CD4-positive, alpha-beta T cell treated with Interleukin-17A for 4 hours (primary cell): Measurements from ENCODE around the gene CSTPP1.
"Not testable (repeated sequence)": the region's sequence is repeated elsewhere in the genome, so short reads cannot be mapped to it uniquely, and the experiment has no call there.

ENCODE experiments used
- DNase-seq: peaks from one replicate; pipeline ENCODE4 v3.0.0-alpha.2; 2020; ENCODE audit warnings: mixed read lengths

Gene CSTPP1

DNA sequence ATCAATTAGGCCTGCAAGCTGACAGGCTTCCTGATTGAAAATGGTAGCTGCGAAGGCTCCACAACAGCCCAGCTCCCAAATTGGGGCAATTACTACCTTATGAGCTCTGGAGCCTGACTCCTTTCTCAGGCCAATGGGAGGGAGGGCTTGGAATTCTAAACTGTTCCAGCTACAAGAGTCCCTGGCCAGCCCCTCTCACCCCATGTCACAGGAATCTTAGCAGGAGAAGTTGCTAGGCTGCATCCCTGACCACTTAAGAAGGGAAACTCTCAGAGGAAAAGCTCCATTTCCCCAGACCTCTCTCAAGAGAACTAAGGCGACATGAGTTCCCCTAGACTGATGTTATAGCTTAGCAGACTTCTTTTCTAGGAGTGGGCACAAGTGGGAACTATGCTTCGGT, 23.1 kb upstream of the CSTPP1 start:
- no peak for DNase-seq

DNA sequence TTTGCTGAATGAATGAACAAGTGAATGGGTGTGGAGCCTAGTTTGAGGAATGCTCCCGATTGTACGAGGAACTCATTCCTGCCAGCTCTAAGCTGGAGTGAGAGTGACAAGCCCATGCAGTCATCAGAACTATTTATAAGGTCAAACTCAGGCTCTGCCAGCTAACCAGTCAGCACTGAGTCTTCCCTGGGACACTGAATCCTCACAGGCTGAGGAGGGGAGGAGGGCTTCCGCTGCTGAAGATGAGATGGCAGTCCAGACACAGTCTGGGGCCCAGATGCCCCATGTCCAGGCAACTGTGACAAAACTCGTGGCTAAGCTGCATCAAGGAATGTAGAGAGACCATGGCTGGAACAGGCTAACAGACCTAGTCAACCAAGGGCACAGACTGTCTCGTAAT, 22.2 kb upstream of the CSTPP1 start:
- DNase-seq, result no peak

DNA sequence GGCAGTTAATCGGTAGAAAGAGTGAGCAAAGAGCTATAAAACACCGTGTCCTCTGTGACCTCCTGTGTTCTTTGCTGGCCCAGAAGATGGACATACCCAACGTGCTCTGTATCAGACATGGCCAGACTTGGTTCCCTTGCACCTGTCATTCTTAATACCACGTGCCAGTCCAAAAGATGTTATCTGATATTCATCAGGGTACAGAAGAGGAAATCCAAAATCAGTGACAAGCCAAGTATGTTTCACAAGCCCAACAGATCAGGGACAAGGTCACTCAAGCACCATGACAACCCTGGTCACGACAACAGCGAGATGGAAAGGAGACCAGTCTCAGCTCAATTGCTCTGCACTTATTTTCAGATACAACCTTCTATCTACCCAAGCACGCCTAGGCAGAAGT, 21.7 kb upstream of the CSTPP1 start:
- DNase-seq, result no peak

DNA sequence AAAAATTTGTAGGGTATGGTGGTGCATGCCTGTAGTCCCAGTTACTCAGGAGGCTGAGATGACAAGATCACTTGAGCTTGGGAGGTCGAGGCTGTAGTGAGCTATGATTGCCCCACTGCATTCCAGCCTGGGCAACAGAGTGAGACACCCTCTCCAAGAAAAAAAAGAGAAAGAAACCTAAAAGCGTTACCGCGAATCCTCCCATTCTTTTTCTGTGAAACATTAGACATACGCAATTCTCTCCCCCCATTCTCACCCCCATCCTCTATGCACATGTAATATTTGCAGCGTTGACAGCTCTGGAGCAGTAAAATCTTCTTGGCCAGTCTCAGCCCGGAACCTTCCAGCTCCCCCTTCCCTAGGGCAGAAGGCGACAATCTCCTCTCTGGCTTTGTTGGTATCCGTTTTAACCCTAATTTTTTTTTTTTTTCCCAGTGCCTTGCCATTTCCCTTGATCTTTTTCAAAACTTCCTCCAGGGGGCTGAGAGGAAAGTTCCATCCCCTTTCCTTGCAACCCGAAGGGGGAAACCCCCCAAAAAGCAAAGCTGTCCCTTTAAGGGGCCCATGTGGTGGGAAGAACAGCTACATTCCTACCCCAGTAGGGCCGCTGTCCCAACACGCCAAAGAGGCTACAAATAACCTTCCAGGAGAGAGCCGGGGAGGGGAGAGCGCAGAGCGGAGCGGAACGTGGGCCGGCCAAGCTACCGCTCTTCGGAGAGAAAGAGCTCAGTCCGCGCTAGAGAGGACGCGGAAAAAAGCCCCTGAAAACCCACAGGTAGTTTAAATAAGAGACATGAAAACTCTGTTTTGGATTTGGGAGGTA, 20.1 kb upstream of the CSTPP1 start:
- DNase-seq, result peak; percentile 26

DNA sequence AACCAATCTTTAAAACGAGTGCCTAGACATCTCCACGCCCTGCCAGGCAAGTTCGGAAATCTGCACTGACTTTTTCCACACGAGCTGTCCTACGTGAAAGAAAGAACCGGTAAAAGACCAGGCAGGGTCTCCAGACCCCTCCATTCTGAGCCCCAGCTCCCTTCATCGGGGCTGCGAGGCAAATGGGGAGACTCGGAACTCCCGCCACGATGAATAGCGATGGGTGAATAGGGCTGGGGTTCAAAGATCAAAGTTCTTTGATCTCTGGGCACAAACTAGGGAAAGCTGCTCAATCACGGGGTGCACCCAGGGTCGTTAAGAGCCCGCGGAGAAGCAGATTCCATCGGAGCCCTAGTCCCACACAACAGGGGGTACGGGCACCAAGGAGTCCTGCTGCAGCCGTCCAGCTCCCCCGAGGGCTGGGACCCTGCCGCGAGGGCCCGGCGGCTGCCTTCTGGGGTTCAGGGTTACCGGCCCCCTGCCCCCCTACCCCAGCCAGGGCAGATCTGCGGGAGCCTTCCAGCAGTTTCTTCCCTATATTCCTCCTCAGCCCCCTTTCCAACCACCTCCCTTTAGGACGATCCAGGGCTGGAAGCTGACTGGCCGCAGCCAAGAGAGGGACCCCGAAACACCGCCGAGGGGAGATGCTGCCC, 19.3 kb upstream of the CSTPP1 start:
- peak; percentile 8 for DNase-seq

DNA sequence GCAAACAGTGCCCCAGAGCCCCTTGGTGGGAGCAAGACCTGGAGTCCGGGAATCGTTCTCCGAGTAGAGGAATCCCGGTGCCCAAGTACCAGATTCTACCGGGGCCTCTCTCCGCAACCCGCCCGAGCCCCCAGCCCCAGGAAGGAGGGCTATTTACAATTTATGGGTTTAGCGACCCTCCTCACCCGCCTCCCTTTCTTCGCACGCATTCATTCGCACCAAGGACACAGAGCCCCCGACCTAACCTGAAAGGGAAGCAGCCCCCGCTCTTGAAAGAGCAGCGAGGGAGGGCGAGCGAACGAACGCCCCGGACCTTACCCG, 18.8 kb upstream of the CSTPP1 start:
- no peak for DNase-seq

DNA sequence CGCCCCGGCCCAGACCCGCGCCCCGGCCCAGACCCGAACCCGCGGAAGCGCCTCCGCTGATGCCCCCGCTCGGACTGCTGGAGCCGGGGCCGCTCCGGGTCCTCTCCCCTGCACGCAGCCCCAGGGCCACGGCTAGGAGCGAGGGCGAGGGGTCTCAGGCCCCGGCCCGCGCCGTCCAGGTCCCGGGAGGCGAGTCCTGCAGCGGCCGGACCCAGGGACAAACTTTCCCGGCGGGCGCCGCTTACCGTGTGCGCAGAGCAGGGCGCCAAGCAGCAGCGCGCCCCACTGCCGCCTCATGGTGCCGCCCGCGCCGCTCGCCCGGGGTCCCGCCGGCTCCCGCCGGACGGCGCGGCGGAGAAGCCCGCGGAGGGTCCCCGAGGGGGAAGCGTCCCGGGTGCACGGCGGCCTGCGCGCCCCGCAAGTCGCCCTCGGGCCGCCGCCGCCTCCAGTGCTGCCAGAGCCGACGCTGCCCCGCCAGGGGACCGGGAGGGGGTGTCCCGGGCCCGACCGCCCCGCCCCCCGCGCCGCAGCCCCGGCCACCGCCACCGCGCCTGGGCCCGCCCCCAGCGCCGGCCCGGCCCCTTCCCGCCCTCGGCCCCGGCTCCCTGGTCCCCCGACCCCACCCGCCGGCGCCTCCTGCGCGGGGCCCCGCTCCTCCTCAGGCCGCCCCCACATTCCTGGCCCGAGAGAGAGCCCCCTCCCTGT, 18.3 kb upstream of the CSTPP1 start, which contains the start of gene LRP4:
LRP4 (minus strand) TSS at position 468 of the 705 bp plus-strand sequence; CDS start at position 297, 171 bp downstream.
- peak; percentile 50 for DNase-seq

DNA sequence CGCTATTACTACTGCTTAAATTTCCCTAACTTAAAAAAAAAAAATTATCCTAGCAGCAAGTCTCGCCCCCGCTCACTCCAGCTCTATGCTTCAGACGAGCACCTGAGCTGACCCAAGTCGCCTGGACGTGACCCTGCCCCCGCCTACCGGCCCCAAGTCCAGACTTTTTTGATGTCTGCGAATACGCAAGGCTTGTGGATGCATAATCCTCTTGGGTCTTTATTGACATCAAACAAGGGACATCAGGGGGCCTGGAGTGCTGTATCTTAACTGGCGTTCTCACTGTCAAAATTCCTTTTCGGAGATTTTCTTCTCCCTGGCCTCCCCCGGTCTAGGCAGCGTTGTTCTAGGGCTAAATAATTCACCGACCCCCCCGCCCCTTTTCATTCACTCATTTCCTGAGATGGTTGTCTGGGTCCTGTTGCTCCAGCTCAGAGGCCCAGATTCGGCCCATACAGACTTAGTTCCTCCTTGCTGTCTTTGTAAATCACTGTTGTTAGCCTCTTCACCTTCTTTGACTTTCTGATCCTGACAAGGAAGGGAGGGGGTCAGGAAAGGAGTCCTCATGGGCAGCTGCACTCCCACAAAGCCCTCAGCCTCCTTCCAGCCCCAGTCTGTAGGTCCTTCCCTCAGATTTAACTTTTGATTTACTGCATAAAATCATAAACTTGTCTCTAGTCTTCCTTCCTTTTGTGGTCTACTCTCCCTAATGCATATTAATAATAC, 17.6 kb upstream of the CSTPP1 start:
- DNase-seq, result no peak

DNA sequence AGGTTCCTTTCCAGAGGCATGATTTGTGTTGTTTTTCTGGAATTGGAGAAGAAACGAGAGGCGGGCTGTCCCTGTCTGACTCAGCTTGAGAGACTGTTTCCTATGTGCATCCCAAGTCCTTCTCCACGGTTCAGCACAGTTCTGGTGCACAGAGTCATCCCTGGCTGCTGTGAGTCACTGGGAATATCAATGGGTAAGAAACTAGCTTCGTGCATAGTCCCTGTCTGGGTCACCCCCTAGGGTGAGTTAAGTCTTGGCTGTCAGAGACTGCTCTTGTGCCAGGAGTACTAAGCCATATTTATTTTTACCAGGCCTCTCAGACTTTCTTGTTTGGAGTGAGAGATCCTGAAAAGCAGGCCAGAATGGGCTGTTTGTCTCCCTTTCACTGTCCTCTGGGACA, 15.8 kb upstream of the CSTPP1 start:
- no peak for DNase-seq

DNA sequence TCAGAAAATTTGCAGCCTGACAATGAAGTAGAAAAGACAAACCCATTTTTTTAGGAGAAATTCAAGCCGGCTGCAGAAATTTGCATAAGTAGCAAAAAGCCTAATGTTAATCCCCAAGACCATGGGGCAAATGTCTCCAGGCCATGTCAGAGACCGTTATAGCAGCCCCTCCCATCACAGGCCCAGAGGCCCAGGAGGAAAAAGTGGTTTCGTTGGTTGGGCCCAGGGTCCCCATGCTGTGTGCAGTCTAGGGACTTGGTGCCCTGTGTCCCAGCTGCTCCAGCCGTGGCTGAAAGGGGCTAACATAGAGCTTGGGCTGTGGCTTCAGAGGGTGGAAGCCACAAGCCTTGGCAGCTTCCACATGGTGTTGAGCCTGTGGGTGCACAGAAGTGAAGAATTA, 8.6 kb upstream of the CSTPP1 start:
- DNase-seq, result not testable (repeated sequence)

DNA sequence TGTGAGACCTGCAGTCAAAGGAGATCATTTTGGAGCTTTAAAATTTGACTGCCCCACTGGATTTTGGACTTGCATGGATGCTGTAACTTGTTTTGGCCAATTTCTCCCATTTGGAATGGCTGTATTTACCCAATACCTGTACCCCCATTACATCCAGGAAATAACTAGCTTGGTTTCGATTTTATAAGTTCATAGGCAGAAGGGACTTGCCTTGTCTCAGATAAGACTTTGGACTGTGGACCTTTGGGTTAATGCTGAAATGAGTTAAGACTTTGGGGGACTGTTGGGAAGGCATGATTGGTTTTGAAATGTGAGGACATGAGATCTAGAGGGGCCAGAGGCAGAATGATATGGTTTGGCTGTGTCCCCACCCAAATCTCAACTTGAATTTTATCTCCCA, 7.9 kb upstream of the CSTPP1 start:
- not testable (repeated sequence) for DNase-seq

DNA sequence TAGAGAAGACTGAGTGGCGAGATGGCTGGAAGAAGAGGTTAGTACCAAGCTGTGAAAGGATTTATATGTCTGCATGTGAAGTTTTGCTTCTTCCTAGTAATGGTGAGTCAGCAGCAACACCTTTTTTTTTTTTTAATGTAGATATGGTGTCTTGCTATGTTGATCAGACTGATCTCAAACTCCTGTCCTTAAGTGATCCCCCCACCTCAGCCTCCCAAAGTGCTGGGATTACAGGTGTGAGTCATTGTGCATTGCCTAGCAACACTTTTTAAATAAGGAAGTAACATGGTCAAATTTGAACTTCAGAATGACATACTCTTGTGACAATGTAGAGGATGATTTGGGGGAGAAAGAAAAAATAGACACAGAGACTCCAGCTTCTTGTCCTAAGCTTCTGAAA, 6.5 kb upstream of the CSTPP1 start:
- peak; percentile 5 for DNase-seq

DNA sequence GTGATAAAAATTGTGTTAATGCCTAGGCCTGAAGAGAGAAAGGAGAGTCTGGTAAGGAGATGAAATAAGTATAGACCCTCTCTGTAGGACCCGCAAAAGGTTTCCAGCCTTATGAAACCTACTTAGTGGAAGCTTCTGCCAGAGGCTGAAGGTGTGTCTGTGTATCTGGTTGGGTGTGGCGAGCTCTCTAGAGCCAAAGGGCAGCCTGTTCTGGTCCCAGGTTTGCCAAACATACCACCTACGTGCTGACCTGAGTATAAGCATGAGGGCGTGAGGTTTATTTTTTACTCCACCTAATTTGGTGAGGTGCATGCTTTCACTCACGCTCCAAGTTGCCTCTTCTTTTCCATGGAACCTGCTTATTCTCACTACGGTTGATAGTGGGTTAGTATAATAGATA, 5.6 kb downstream of the CSTPP1 start:
- DNase-seq, result no peak

DNA sequence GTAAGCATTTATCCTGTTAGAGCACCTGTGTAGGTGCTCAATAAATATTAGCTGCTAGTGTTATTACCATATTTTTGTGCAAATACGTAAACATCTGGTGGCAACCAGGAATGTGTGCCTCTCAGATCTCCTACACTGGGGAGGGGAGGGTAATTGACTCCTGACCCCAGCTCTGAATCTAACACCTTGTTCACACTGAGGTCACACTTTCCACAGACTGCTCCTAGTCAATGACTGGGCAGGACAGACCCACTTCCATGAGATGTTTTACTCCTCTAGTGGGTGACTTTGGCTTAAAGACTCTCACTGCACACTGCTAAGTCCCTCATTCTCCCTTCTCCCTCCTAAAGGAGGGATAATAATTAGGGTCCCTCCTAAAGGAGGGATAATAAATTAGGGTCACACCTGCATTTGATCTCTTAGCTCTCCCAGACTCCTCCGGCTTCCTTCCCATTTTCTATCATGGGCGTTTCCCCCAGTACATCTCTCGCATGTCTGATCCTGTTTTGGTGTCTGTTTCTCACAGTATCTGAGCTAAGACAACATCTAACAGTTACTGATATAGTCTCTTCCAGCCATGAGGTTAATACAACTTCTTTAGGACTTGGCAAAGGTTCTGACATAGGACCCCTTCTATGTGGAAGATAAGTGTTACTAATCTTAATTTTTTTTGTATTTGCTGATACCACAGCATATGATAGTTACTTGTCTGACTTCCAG, 8.0 kb downstream of the CSTPP1 start:
- no peak for DNase-seq

DNA sequence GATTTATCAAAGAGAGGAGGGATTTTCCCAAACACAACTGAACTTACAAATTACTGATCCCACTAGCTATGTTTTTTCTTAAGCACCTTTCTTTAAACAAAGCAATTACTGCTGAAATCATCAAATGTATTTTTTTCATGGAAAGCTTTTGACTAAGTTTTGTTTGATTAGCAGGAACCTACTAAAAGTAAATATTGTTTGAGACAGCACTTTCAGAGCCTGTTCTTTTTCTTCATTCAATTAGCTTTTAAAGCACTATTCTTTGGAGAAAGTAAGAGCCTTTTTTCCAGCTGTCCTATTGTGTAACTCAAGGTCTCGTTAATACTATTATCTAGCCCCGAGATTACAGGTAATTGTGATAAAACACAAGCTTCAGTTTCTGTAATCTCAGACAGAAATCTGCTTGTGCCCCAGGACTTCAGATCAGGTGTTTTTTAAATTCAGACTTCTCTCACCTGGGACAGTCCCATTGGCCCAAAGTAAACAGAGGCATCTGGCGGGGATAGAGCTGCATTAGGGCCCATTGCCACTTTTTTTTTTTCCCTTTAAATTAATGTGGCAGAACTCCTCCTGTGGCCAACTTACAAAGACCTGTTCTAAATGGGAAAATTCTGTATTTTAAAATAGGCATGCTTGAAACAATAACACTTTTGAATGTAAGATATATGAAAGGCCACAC, 11.0 kb downstream of the CSTPP1 start:
- DNase-seq, result no peak

DNA sequence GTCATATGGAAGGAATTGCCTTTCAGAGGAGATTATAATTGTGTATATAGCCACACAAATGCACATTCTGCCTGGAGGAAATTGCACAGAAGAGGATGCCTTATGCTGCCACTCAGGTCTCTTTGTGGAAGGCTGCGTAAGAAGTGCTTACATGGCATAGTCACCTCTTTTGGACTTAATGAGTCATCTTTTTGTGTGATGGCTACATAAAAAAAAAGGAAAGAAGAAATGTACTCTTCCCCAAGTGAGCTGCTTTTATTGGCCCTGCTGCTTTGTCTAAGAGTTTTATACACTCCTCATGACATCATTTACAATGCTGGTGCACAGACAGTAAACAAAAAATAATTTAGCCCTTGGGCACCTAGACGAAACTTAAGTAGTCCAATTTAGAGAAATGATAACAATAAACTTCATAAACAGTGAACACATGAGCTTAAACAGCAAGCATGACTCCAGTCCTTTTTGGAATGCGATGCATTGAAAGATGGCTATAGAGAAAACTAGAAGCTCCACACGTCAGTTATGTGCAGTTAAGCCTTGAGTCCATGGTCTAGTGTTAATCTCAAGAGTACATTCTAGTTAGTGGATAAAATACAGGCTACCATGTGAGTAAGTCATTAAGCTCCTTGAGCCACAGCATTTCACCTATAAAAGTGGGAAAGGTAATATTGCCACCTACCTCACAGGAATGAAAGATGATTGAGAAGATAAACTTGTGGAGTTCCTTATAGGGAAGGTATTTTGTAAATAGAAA, 12.0 kb downstream of the CSTPP1 start:
- no peak for DNase-seq

DNA sequence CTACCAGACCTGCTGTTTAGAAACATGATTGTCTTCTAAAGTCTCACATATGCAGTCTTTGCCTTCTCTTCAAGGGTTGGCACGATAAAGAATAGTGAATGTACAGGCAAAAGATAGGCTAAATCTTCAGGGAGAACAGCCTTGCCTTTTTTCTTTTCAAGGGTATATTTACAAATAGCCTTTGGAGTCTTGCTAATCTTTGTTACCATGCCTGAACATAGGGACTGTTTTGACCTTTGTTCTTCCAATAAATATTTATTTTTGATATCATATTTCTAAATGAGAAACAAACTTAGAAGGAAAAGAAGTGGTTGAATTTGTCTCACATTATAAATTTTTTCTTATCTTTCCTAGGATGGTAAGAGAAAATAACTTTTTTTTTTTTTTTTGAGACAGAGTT, 12.7 kb downstream of the CSTPP1 start:
- no peak for DNase-seq

DNA sequence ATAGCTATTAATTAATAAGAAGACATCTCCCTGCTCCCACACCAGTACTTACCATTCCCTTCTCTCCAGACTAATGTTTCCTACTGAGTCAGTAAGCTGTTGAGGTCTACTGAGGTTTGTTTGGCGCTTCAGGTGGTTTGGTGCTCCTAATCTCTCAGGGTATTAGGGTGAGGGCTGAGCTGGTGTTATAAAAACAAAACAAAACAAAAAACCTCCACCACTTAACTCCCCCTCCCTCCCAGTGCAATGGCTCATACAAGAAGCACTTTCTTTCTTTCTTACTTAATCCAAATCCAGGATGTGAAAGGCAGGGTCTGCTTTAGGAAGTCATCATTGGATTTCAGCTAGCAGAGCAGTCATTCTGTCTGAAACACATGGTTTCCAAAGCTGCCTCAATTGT, 15.3 kb downstream of the CSTPP1 start:
- DNase-seq, result no peak

DNA sequence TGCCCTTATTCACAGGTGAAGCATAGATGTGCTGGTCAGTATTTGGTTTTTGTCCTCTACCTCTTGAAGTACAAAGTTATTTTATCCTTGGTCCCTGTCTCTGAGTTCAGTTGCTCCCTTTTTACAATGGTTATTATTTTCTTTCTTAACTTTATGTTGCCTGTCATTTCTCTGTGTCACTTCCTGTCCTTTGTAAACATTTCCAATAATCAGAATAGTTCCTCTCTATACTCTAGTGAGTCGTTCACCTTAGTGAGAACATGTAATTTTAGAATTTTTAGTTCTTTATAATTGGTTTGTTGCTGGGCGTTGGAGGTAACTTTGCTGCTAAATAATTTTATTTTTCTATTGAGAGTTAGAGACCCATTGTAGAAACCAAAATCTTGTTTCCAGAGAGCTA, 16.0 kb downstream of the CSTPP1 start:
- no peak for DNase-seq

DNA sequence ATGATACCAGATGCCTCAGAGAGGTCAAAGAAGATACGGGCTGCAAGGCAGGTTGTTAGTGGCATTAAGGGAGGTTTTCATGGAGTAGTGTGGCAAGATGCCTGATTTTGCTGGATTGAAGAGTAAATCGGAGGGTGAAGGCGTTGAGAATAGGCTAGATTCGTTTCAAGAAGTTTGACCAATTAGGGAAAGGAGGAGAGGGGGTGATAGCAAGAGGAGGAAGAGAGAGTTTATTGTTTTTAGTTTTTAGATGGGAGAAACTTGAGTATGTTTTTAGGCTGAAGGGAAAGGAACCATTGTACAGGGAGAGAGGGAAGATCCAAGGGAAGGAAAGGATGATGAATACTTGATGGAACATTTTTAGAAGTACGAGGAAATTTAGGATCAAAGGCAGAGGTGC, 16.5 kb downstream of the CSTPP1 start:
- no peak for DNase-seq

DNA sequence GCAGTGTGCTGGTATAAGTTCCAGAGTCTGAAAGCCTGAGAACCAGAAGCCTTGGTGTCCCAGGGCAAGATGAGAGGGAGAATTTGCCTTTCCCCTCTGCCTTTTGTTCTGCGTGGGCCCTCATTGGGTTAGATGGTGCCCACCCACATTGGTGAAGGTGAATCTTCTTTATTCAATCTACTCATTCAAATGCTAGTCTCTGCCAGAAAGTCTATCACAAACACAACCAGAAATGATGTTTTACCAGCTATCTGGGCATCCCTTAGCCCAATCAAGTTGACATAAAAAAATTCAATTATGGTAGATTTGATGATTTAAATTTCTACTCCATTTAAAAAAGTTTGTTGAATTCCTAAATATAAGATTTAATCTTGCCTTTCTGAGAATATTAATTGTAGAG, 22.2 kb downstream of the CSTPP1 start:
- no peak for DNase-seq
